ENCODE measurements around the gene CCR5AS.
A peak's percentile ranks its signal among the peaks of the same experiment; 100 is the strongest.
"Not testable (repeated sequence)": the region's sequence is repeated elsewhere in the genome, so short reads cannot be mapped to it uniquely, and the experiment has no call there.

The CCR5AS gene

GRCh38 chr3:46395210-46395661 lies 11.6 kb downstream of the CCR5AS start:
- Histone ChIP-seq H3K4me1 (peaks cover 23 to 76% of the 10 kb centered on the region in 2 donors), H3K36me3 (no peaks in the 10 kb centered on the region), H3K27ac (peak overlapping the region in 1 of 2 donors; percentile 86), H3K4me3 (no peak overlapping the region), H3K9me3 (no peaks in the 10 kb centered on the region), H3K27me3 (no peaks in the 10 kb centered on the region)
- intact Hi-C loops (cut with DNase I) = no loop called here
- peak; percentile 24 for ATAC-seq
- no peak for TF ChIP-seq CTCF (IDR thresholded peaks at IDR 0.05)
- DNase-seq = no peak

GRCh38 chr3:46393554-46394434 lies 13.1 kb downstream of the CCR5AS start:
- Histone ChIP-seq H3K27ac (peak overlapping the region in 1 of 2 donors; percentile 86), H3K9me3 (no peaks in the 10 kb centered on the region), H3K4me1 (peaks cover 15 to 61% of the 10 kb centered on the region in 2 donors), H3K36me3 (no peaks in the 10 kb centered on the region), H3K4me3 (no peak overlapping the region), H3K27me3 (no peaks in the 10 kb centered on the region)
- TF ChIP-seq CTCF (IDR thresholded peaks at IDR 0.05) = no peak
- DNase-seq (peak in 2 of 4 donors; percentile 53 to 67), ATAC-seq (peak; percentile 84)
- intact Hi-C loops (cut with DNase I) = no loop called here

- H3K4me1 ChIP-seq = peaks cover 15 to 57% of the 10 kb centered on the region in 2 donors
- DNase-seq = no peak
- no peaks in the 10 kb centered on the region for H3K27me3 ChIP-seq
- H3K4me3 ChIP-seq = no peak overlapping the region
- H3K27ac ChIP-seq = peak overlapping the region in 1 of 2 donors; percentile 86
- H3K36me3 ChIP-seq = no peaks in the 10 kb centered on the region
- no peak for ATAC-seq
- no peak for TF ChIP-seq CTCF (IDR thresholded peaks at IDR 0.05)
- no peaks in the 10 kb centered on the region for H3K9me3 ChIP-seq
- intact Hi-C loops (cut with DNase I) = no loop called here
Measured at GRCh38 chr3:46393011-46393410, 13.9 kb downstream of the CCR5AS start.

GRCh38 chr3:46391526-46391925 lies 15.3 kb downstream of the CCR5AS start:
- H3K36me3 ChIP-seq; DNase-seq; H3K27ac ChIP-seq; H3K27me3 ChIP-seq; intact Hi-C loops (cut with DNase I); ATAC-seq; H3K4me3 ChIP-seq; H3K9me3 ChIP-seq: not testable (repeated sequence)
- H3K4me1 ChIP-seq = peaks cover 8 to 44% of the 10 kb centered on the region in 2 donors

- no peaks in the 10 kb centered on the region for H3K27me3 ChIP-seq
- H3K4me3 ChIP-seq = no peak overlapping the region
- intact Hi-C loops (cut with DNase I) = no loop called here
- TF ChIP-seq CTCF (IDR thresholded peaks at IDR 0.05) = no peak
- DNase-seq = no peak
- no peaks in the 10 kb centered on the region for H3K36me3 ChIP-seq
- no peaks in the 10 kb centered on the region for H3K9me3 ChIP-seq
- H3K4me1 ChIP-seq = peaks cover 3 to 30% of the 10 kb centered on the region in 2 donors
- no peak overlapping the region for H3K27ac ChIP-seq
- no peak for ATAC-seq
Measured at GRCh38 chr3:46389306-46389705, 17.6 kb downstream of the CCR5AS start.

- H3K4me3 ChIP-seq; H3K27me3 ChIP-seq; ATAC-seq; H3K36me3 ChIP-seq; DNase-seq; intact Hi-C loops (cut with DNase I); H3K9me3 ChIP-seq; H3K27ac ChIP-seq: not testable (repeated sequence)
- peaks cover 3 to 29% of the 10 kb centered on the region in 2 donors for H3K4me1 ChIP-seq
Measured at GRCh38 chr3:46388847-46389246, 18.0 kb downstream of the CCR5AS start.

Measured in left lung (tissue), 4 donors.